Right lobe of liver (tissue), 6 donors: ENCODE data around the gene OR2J2. TPM values are rescaled to one million over a fixed set of nuclear protein-coding genes. Genes with fewer than 3 reads are reported as not detected.
"Not testable (repeated sequence)": the region's sequence is repeated elsewhere in the genome, so short reads cannot be mapped to it uniquely, and the experiment has no call there.

Experiments used
- ATAC-seq, 4 donors: fragments of 200-7000 bp; cut with Tn5 transposase; one replicate each; pipeline ENCODE4 v1.9.1; 2020; ENCODE audit warnings: mild to moderate bottlenecking in 4 of 4, moderate library complexity in 4 of 4
- DNase-seq, 3 donors: peaks; one replicate each; pipeline ENCODE4 v3.0.0-alpha.2; 2020
- H3K27ac ChIP-seq, 3 donors: fragments of 200-600 bp; one replicate each; pipeline ENCODE4 v1.8.0; 2022
- H3K27me3 ChIP-seq, 2 donors: fragments of 200-600 bp; one replicate each; pipeline ENCODE4 v1.8.0; 2022
- H3K36me3 ChIP-seq, 4 donors: fragments of 200-600 bp; sonication (generic) in 1 of 4; one replicate each; pipeline versions ENCODE4 v1.5.1 to v1.8.0; 2017 to 2022; ENCODE audit warnings: control low read depth in 1 of 4
- H3K4me1 ChIP-seq, 4 donors: fragments of 200-600 bp; sonication (generic) in 1 of 4; one replicate each; pipeline versions ENCODE4 v1.5.1 to v1.8.0; 2017 to 2022; ENCODE audit warnings: control low read depth in 1 of 4
- H3K4me3 ChIP-seq, 3 donors: fragments of 200-600 bp; one replicate each; pipeline ENCODE4 v1.8.0; 2022
- H3K9me3 ChIP-seq, 4 donors: fragments of 200-600 bp; sonication (generic) in 1 of 4; one replicate each; pipeline versions ENCODE4 v1.5.1 to v1.8.0; 2017 to 2022; ENCODE audit warnings: control low read depth in 1 of 4
- POLR2A ChIP-seq: fragments of 450-650 bp; IDR thresholded peaks from one replicate; pipeline ENCODE4 v1.6.1; 2017; ENCODE audit warnings: antibody characterized with exemption, mild to moderate bottlenecking
- WGBS: methylation state at CpG from one replicate; pipeline ENCODE4 v1.1.6; 2018; ENCODE audit warnings: low coverage, low lambda C conversion rate; ENCODE audit not compliant: insufficient coverage; ENCODE audit errors: missing lambda C conversion rate; 5-methylcytosine and 5-hydroxymethylcytosine counted together
- intact Hi-C, 2 donors: fragments of 100-400 bp; cut with DNase I; formaldehyde crosslinking; loops; one replicate each; pipeline versions ENCODE4 v1.11.2 to v1.14.1; 2022
- total RNA-seq, 6 experiments: library from RNA; depleted of rRNA in 2 of 6; stranded (reverse); fragments of >200 nt in 2 of 6; fragmentation: NEBNext Ultra II Directional in 3 of 6; extraction: Animal tissue kit (Norgen Biotek cat#: 25700) in 3 of 6; gene quantifications; one replicate each; pipeline versions ENCODE4 v1.1.0 to v1.2.4, GENCODE V29; 2016 to 2023
- TF ChIP-seq, protein P1 (sequence below), 4 donors: fragments of 200-600 bp in 3 of 4; fragments of 450-650 bp in 1 of 4; IDR thresholded peaks; one replicate each; pipeline versions ENCODE4 v1.5.1 to v1.8.0; 2016 to 2022; ENCODE audit warnings: antibody characterized with exemption in 4 of 4, mild to moderate bottlenecking in 2 of 4
- donor health status: DM: no; HTN: yes; CAD: no.
- donor health status: DM: no; HTN: no; CAD: no.
- donor health status: DM: no; HTN: no; CAD: no.
- donor health status: DM: no; HTN: yes; CAD: no.
- donor health status: DM: no; HTN: yes; CAD: no.

OR2J2 gene
- total RNA-seq, 6 experiments from 2014 or later, result not detected

GRCh38 chr6:29141606-29142005 is 29.1 kb upstream of the OR2J2 start:
- no peak overlapping the region for H3K27ac ChIP-seq
- H3K4me3 ChIP-seq, result no peak overlapping the region
- TF ChIP-seq, protein P1, sequence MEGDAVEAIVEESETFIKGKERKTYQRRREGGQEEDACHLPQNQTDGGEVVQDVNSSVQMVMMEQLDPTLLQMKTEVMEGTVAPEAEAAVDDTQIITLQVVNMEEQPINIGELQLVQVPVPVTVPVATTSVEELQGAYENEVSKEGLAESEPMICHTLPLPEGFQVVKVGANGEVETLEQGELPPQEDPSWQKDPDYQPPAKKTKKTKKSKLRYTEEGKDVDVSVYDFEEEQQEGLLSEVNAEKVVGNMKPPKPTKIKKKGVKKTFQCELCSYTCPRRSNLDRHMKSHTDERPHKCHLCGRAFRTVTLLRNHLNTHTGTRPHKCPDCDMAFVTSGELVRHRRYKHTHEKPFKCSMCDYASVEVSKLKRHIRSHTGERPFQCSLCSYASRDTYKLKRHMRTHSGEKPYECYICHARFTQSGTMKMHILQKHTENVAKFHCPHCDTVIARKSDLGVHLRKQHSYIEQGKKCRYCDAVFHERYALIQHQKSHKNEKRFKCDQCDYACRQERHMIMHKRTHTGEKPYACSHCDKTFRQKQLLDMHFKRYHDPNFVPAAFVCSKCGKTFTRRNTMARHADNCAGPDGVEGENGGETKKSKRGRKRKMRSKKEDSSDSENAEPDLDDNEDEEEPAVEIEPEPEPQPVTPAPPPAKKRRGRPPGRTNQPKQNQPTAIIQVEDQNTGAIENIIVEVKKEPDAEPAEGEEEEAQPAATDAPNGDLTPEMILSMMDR (IDR thresholded peaks at IDR 0.05), result no peak
- no peak for TF ChIP-seq POLR2A
- DNase-seq (no peak), ATAC-seq (no peak)
- intact Hi-C loops, result no loop called here
- no peaks in the 10 kb centered on the region for H3K4me1 ChIP-seq
- WGBS, result 100% methylated on average over 1 of the region's 1 CpG
- H3K9me3 ChIP-seq, result no peaks in the 10 kb centered on the region
- H3K36me3 ChIP-seq, result no peaks in the 10 kb centered on the region
- no peaks in the 10 kb centered on the region for H3K27me3 ChIP-seq

GRCh38 chr6:29142309-29142708 is 28.4 kb upstream of the OR2J2 start:
- Histone ChIP-seq H3K4me3 (no peak overlapping the region), H3K27ac (no peak overlapping the region), H3K36me3 (no peaks in the 10 kb centered on the region), H3K9me3 (no peaks in the 10 kb centered on the region), H3K27me3 (no peaks in the 10 kb centered on the region), H3K4me1 (no peaks in the 10 kb centered on the region)
- intact Hi-C loops, result no loop called here
- ATAC-seq (no peak), DNase-seq (no peak)
- TF ChIP-seq POLR2A, result no peak
- TF ChIP-seq, protein P1 (IDR thresholded peaks at IDR 0.05), result no peak

DNA sequence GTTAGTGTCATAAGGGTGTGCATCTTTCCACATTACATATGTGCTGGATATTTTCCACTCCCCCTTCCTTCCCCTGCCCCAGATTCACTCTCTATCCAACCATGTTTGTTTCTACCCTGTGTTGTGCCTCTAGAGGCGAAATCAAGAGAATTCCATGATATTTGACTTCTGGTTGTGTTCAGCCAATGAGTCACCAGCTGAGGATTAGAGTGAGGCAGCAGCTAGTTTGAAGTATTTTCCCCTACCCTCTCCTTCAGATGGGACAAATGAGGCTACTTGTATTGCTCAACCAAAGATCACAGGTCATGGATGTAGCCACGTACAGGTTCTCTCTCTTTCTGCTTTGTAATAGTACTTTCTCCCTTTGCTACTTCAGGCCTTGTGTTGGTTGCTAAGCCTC is 24.5 kb upstream of the OR2J2 start:
- intact Hi-C loops, result no loop called here
- Histone ChIP-seq H3K27ac (no peak overlapping the region), H3K9me3 (no peaks in the 10 kb centered on the region), H3K4me1 (no peaks in the 10 kb centered on the region), H3K36me3 (no peaks in the 10 kb centered on the region), H3K27me3 (no peaks in the 10 kb centered on the region), H3K4me3 (no peak overlapping the region)
- WGBS, result 45% methylated on average over 2 of the region's 2 CpGs
- ATAC-seq, result no peak
- no peak for TF ChIP-seq POLR2A
- TF ChIP-seq, protein P1 (IDR thresholded peaks at IDR 0.05), result no peak
- DNase-seq, result no peak

DNA sequence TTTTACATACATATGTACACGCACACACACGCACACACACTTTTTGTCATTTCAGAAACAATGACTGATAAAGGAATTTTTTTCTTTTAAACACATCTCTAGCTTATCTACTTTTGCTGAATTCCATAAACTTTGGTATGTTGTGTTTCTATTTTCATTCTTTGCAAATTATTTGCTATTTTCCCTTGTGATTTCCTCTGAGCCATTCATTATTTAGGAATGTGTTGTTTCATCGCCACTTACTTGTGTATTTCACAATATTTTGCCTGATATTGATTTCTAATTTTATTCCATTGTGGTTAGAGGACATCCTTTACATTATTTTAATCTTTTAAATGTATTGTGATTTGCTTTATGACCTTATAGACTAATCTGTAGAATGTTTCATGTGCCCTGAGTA is 23.6 kb upstream of the OR2J2 start:
- intact Hi-C loops, result no loop called here
- H3K4me3 ChIP-seq, result no peak overlapping the region
- H3K36me3 ChIP-seq, result no peaks in the 10 kb centered on the region
- ATAC-seq (no peak), DNase-seq (no peak)
- WGBS, result 78% methylated on average over 3 of the region's 3 CpGs
- H3K27me3 ChIP-seq, result no peaks in the 10 kb centered on the region
- H3K9me3 ChIP-seq, result no peaks in the 10 kb centered on the region
- no peak overlapping the region for H3K27ac ChIP-seq
- no peaks in the 10 kb centered on the region for H3K4me1 ChIP-seq
- no peak for TF ChIP-seq POLR2A
- TF ChIP-seq, protein P1 (IDR thresholded peaks at IDR 0.05), result no peak

GRCh38 chr6:29149444-29149843 is 21.3 kb upstream of the OR2J2 start:
- 53% methylated on average over 3 of the region's 3 CpGs for WGBS
- DNase-seq, ATAC-seq, H3K4me1 ChIP-seq, H3K27me3 ChIP-seq, H3K4me3 ChIP-seq, H3K27ac ChIP-seq, H3K9me3 ChIP-seq, H3K36me3 ChIP-seq, intact Hi-C loops: not testable (repeated sequence)
